Muscle layer of colon (tissue), 2 donors: Measurements from ENCODE around the gene CEP68.

ENCODE experiments used
- H3K27ac ChIP-seq: one replicate; pipeline ENCODE4 v1.7.0; 2013; ENCODE audit warnings: low read depth, mild to moderate bottlenecking, low read length, moderate library complexity
- H3K27me3 ChIP-seq, 2 donors: one replicate each; pipeline ENCODE4 v1.7.0; 2013; ENCODE audit warnings: low read length in 2 of 2, mild to moderate bottlenecking in 2 of 2; ENCODE audit not compliant: insufficient read depth in 2 of 2, control insufficient read depth in 1 of 2
- H3K36me3 ChIP-seq: one replicate; pipeline ENCODE4 v1.7.0; 2013; ENCODE audit warnings: mild to moderate bottlenecking, low read length; ENCODE audit not compliant: insufficient read depth
- H3K4me1 ChIP-seq: one replicate; pipeline ENCODE4 v1.7.0; 2013; ENCODE audit warnings: mild to moderate bottlenecking, low read length; ENCODE audit not compliant: insufficient read depth
- H3K4me3 ChIP-seq, 2 donors: one replicate each; pipeline ENCODE4 v1.7.0; 2013; ENCODE audit warnings: low read length in 2 of 2, low read depth in 1 of 2, mild to moderate bottlenecking in 1 of 2, moderate library complexity in 1 of 2
- H3K9ac ChIP-seq: one replicate; pipeline ENCODE4 v1.7.0; 2013; ENCODE audit warnings: low read length
- H3K9me3 ChIP-seq: one replicate; pipeline ENCODE4 v1.7.0; 2013; ENCODE audit warnings: mild to moderate bottlenecking, low read length
- donor health status: abdominal sarcoma.
- donor health status: Adenocarcinoma of cecum.

CEP68 gene

GRCh38 chr2:65098741-65099140, 42.5 kb downstream of the CEP68 start:
- H3K4me1 ChIP-seq = no peaks in the 10 kb centered on the region

GRCh38 chr2:65101071-65101470, 44.9 kb downstream of the CEP68 start:
- H3K36me3 ChIP-seq = peaks cover 35% of the 10 kb centered on the region
- no peak overlapping the region for H3K27ac ChIP-seq
- no peak overlapping the region for H3K4me3 ChIP-seq

More at GRCh38 chr2:65098741-65099140, 42.5 kb downstream of the CEP68 start:
- Histone ChIP-seq H3K27me3 (no peaks in the 10 kb centered on the region), H3K36me3 (peaks cover 48% of the 10 kb centered on the region), H3K9ac (no peak overlapping the region), H3K27ac (no peak overlapping the region), H3K9me3 (no peaks in the 10 kb centered on the region), H3K4me3 (no peak overlapping the region)

GRCh38 chr2:65103013-65103715, 46.9 kb downstream of the CEP68 start:
- Histone ChIP-seq H3K9me3 (no peaks in the 10 kb centered on the region), H3K27ac (no peak overlapping the region)

More at GRCh38 chr2:65101071-65101470, 44.9 kb downstream of the CEP68 start:
- Histone ChIP-seq H3K27me3 (no peaks in the 10 kb centered on the region), H3K9ac (no peak overlapping the region), H3K9me3 (no peaks in the 10 kb centered on the region), H3K4me1 (no peaks in the 10 kb centered on the region)

GRCh38 chr2:65107530-65107929, 51.3 kb downstream of the CEP68 start:
- Histone ChIP-seq H3K4me1 (peaks cover 7% of the 10 kb centered on the region), H3K9ac (no peak overlapping the region), H3K27ac (no peak overlapping the region), H3K4me3 (no peak overlapping the region), H3K27me3 (no peaks in the 10 kb centered on the region), H3K9me3 (no peaks in the 10 kb centered on the region), H3K36me3 (peaks cover 8% of the 10 kb centered on the region)

More at GRCh38 chr2:65103013-65103715, 46.9 kb downstream of the CEP68 start:
- Histone ChIP-seq H3K36me3 (peaks cover 26% of the 10 kb centered on the region), H3K27me3 (no peaks in the 10 kb centered on the region), H3K4me3 (no peak overlapping the region), H3K9ac (no peak overlapping the region), H3K4me1 (peaks cover 7% of the 10 kb centered on the region)

GRCh38 chr2:65108780-65109179, 52.6 kb downstream of the CEP68 start:
- Histone ChIP-seq H3K4me1 (peaks cover 7% of the 10 kb centered on the region), H3K27me3 (no peaks in the 10 kb centered on the region), H3K9ac (no peak overlapping the region), H3K27ac (no peak overlapping the region), H3K36me3 (no peaks in the 10 kb centered on the region), H3K9me3 (no peaks in the 10 kb centered on the region), H3K4me3 (no peak overlapping the region)

GRCh38 chr2:65112633-65113032, 56.4 kb downstream of the CEP68 start:
- H3K36me3 ChIP-seq = no peaks in the 10 kb centered on the region
- no peak overlapping the region for H3K4me3 ChIP-seq
- H3K9ac ChIP-seq = no peak overlapping the region
- H3K27ac ChIP-seq = no peak overlapping the region
- H3K4me1 ChIP-seq = no peaks in the 10 kb centered on the region
- H3K9me3 ChIP-seq = no peaks in the 10 kb centered on the region
- H3K27me3 ChIP-seq = no peaks in the 10 kb centered on the region

- Histone ChIP-seq H3K36me3 (no peaks in the 10 kb centered on the region), H3K27ac (no peak overlapping the region), H3K4me1 (no peaks in the 10 kb centered on the region), H3K9me3 (no peaks in the 10 kb centered on the region), H3K4me3 (no peak overlapping the region), H3K9ac (no peak overlapping the region), H3K27me3 (no peaks in the 10 kb centered on the region)
Measured at GRCh38 chr2:65113229-65113628, 57.0 kb downstream of the CEP68 start.

- no peaks in the 10 kb centered on the region for H3K36me3 ChIP-seq
- H3K4me3 ChIP-seq = no peak overlapping the region
- no peaks in the 10 kb centered on the region for H3K27me3 ChIP-seq
- H3K4me1 ChIP-seq = no peaks in the 10 kb centered on the region
- no peak overlapping the region for H3K27ac ChIP-seq
- no peaks in the 10 kb centered on the region for H3K9me3 ChIP-seq
- H3K9ac ChIP-seq = no peak overlapping the region
Measured at GRCh38 chr2:65113816-65114215, 57.6 kb downstream of the CEP68 start.

GRCh38 chr2:65114921-65115320, 58.7 kb downstream of the CEP68 start:
- Histone ChIP-seq H3K27me3 (no peaks in the 10 kb centered on the region), H3K9ac (no peak overlapping the region), H3K36me3 (no peaks in the 10 kb centered on the region), H3K4me1 (no peaks in the 10 kb centered on the region), H3K27ac (no peak overlapping the region), H3K9me3 (no peaks in the 10 kb centered on the region), H3K4me3 (no peak overlapping the region)

GRCh38 chr2:65116645-65117044, 60.4 kb downstream of the CEP68 start:
- Histone ChIP-seq H3K9me3 (no peaks in the 10 kb centered on the region), H3K4me3 (no peak overlapping the region), H3K27me3 (no peaks in the 10 kb centered on the region), H3K36me3 (no peaks in the 10 kb centered on the region), H3K9ac (no peak overlapping the region), H3K4me1 (peaks cover 10% of the 10 kb centered on the region), H3K27ac (no peak overlapping the region)

- no peak overlapping the region for H3K4me3 ChIP-seq
- peaks cover 18% of the 10 kb centered on the region for H3K4me1 ChIP-seq
- H3K36me3 ChIP-seq = no peaks in the 10 kb centered on the region
- no peak overlapping the region for H3K9ac ChIP-seq
- no peak overlapping the region for H3K27ac ChIP-seq
- H3K27me3 ChIP-seq = no peaks in the 10 kb centered on the region
- H3K9me3 ChIP-seq = no peaks in the 10 kb centered on the region
Measured at GRCh38 chr2:65120990-65121693, 64.9 kb downstream of the CEP68 start.

- H3K27ac ChIP-seq = no peak overlapping the region
- no peaks in the 10 kb centered on the region for H3K36me3 ChIP-seq
- H3K9me3 ChIP-seq = no peaks in the 10 kb centered on the region
- H3K9ac ChIP-seq = no peak overlapping the region
- peaks cover 26% of the 10 kb centered on the region for H3K4me1 ChIP-seq
- H3K4me3 ChIP-seq = no peak overlapping the region
- H3K27me3 ChIP-seq = no peaks in the 10 kb centered on the region
Measured at GRCh38 chr2:65122313-65122712, 66.1 kb downstream of the CEP68 start.
